Neural progenitor cell (in vitro differentiated cells): ENCODE data around the gene CCDC117.

Source experiments
- EZH2 ChIP-seq: fragments of 200-600 bp; sonication (generic); IDR thresholded peaks from 2 replicates; pipeline ENCODE4 v1.6.1; 2017; ENCODE audit warnings: antibody characterized with exemption, mild to moderate bottlenecking, moderate library complexity
- EZH2phosphoT487 ChIP-seq: fragments of 200-600 bp; sonication (generic); IDR thresholded peaks from 2 replicates; pipeline ENCODE4 v1.6.1; 2017; ENCODE audit warnings: antibody characterized with exemption
- TF ChIP-seq, protein P1 (sequence below): fragments of 200-600 bp; sonication (generic); IDR thresholded peaks from 2 replicates; pipeline ENCODE4 v1.5.1; 2017; ENCODE audit warnings: antibody characterized with exemption, mild to moderate bottlenecking

DNA sequence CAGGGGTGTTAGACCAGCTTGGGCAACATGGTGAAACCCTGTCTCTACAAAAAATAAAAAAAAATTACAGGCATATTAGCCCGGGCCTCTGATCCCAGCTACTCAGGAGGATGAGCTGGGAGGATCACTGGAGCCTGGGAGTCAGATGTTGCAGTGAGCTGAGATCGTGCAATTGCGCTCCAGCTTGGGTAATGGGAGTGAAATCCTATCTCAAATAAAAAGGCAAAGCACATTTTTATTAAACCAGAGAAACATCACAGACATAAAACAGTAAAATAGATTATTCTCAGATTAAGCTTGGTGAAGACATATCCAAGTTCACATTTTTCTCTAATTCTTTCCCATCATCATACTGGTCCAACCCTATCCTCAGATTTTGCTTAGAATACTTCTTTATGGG is 57.9 kb downstream of the CCDC117 start:
- TF ChIP-seq, protein P1, sequence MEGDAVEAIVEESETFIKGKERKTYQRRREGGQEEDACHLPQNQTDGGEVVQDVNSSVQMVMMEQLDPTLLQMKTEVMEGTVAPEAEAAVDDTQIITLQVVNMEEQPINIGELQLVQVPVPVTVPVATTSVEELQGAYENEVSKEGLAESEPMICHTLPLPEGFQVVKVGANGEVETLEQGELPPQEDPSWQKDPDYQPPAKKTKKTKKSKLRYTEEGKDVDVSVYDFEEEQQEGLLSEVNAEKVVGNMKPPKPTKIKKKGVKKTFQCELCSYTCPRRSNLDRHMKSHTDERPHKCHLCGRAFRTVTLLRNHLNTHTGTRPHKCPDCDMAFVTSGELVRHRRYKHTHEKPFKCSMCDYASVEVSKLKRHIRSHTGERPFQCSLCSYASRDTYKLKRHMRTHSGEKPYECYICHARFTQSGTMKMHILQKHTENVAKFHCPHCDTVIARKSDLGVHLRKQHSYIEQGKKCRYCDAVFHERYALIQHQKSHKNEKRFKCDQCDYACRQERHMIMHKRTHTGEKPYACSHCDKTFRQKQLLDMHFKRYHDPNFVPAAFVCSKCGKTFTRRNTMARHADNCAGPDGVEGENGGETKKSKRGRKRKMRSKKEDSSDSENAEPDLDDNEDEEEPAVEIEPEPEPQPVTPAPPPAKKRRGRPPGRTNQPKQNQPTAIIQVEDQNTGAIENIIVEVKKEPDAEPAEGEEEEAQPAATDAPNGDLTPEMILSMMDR, result no peak
- TF ChIP-seq EZH2phosphoT487 (no peak), EZH2 (no peak)
